Type B pancreatic cell (in vitro differentiated cells): ENCODE data around the gene ARID4B. TPM values are rescaled to one million over a fixed set of nuclear protein-coding genes. Genes with fewer than 3 reads are reported as not detected.
A peak's percentile ranks its signal among the peaks of the same experiment; 100 is the strongest.

Experiments
- DNase-seq: peaks from one replicate; pipeline ENCODE4 v3.0.0; 2021; ENCODE audit warnings: mixed read lengths; ENCODE audit not compliant: unreplicated experiment; ENCODE audit errors: extremely low spot score
- H3K27ac Mint-ChIP-seq: 2 replicates; pipeline ENCODE4 v1.8.0; 2021; ENCODE audit warnings: mild to moderate bottlenecking, mixed read lengths
- H3K27me3 Mint-ChIP-seq: 2 replicates; pipeline ENCODE4 v1.8.0; 2021; ENCODE audit warnings: mixed read lengths
- H3K36me3 Mint-ChIP-seq: 2 replicates; pipeline ENCODE4 v1.8.0; 2021; ENCODE audit warnings: mixed read lengths
- H3K4me1 Mint-ChIP-seq: one replicate; pipeline ENCODE4 v1.8.0; 2021; ENCODE audit warnings: mixed read lengths; ENCODE audit not compliant: unreplicated experiment
- H3K4me3 Mint-ChIP-seq: 2 replicates; pipeline ENCODE4 v1.8.0; 2021; ENCODE audit warnings: mild to moderate bottlenecking, mixed read lengths
- H3K9me3 Mint-ChIP-seq: 2 replicates; pipeline ENCODE4 v1.8.0; 2021; ENCODE audit warnings: mixed read lengths
- CTCF ChIP-seq: fragments of 200-600 bp; sonication (generic); conservative IDR thresholded peaks from 2 replicates; pipeline ENCODE4 v1.5.0; 2021; ENCODE audit warnings: antibody characterized with exemption, mild to moderate bottlenecking
- total RNA-seq: library from RNA; stranded (reverse); gene quantifications from 2 replicates; pipeline ENCODE4 v1.2.1, GENCODE V29; 2021; ENCODE audit warnings: low replicate concordance

Gene ARID4B
- total RNA-seq, 1 donor from 2014 or later = 42.4 TPM

GRCh38 chr1:235331401-235331800 lies 3.4 kb upstream of the ARID4B start:
- DNase-seq = no peak
- TF ChIP-seq CTCF = no peak
- Mint-ChIP-seq H3K36me3 (peaks cover 5% of the 10 kb centered on the region), H3K27me3 (no peaks in the 10 kb centered on the region), H3K9me3 (no peaks in the 10 kb centered on the region), H3K4me1 (peaks cover 23% of the 10 kb centered on the region), H3K27ac (no peak overlapping the region), H3K4me3 (no peak overlapping the region)

GRCh38 chr1:235330918-235331285 lies 2.9 kb upstream of the ARID4B start:
- Mint-ChIP-seq H3K4me1 (peaks cover 28% of the 10 kb centered on the region), H3K4me3 (no peak overlapping the region), H3K27ac (no peak overlapping the region), H3K27me3 (no peaks in the 10 kb centered on the region), H3K9me3 (no peaks in the 10 kb centered on the region), H3K36me3 (peaks cover 5% of the 10 kb centered on the region)
- no peak for TF ChIP-seq CTCF
- no peak for DNase-seq

DNA sequence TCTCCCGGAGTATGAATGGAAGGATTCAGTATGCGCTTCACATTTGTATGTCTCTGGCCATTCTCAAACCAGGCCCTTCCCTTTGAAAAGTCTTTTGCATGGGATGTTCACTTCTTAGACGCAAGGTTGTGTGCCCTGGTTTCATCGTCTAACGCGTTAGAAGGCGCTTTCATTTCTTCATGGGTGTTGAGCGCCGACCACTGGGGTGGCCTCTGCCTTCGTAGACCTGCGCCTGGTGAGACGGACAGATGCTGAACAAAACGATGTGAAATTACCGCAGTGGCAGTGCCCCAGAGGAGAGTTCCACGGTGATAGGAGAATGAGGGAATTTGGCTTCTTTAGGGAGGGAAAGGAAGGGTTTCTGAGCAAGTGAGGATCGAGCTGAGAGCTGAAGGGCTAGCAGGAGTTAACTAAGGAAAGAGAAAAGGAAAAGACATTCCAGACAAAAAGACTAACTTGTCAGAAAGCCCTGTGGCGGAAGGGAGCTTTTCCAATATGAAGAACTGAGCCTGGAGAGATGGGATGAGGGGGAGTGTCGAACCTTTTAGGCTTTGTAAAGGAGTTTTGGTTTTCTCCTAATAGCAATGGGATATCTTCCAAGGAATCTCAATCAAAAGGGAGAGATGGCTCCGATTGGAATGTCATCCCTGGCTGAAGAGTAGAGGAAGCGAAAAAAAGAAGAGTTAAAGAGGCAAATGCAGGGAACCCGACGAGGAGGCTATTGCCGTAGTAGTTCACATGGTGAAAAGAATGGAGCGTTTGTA lies 1.3 kb upstream of the ARID4B start:
- peaks cover 32% of the 10 kb centered on the region for H3K4me1 Mint-ChIP-seq
- no peak overlapping the region for H3K27ac Mint-ChIP-seq
- H3K4me3 Mint-ChIP-seq = no peak overlapping the region
- no peaks in the 10 kb centered on the region for H3K9me3 Mint-ChIP-seq
- TF ChIP-seq CTCF = peak; percentile 41
- no peak for DNase-seq
- H3K27me3 Mint-ChIP-seq = no peaks in the 10 kb centered on the region
- H3K36me3 Mint-ChIP-seq = peaks cover 5% of the 10 kb centered on the region

- no peaks in the 10 kb centered on the region for H3K27me3 Mint-ChIP-seq
- no peak within 1 kb of the TSS for H3K27ac Mint-ChIP-seq
- H3K4me3 Mint-ChIP-seq = no peak within 1 kb of the TSS
- no peaks in the 10 kb centered on the region for H3K9me3 Mint-ChIP-seq
- peaks cover 5% of the 10 kb centered on the region for H3K36me3 Mint-ChIP-seq
- TF ChIP-seq CTCF = peak; percentile 55
- peak; percentile 98 for DNase-seq
- peaks cover 32% of the 10 kb centered on the region for H3K4me1 Mint-ChIP-seq
Measured at GRCh38 chr1:235328271-235329138, 526 bp upstream of the ARID4B start, which contains the start of gene GGPS1. Gene GGPS1 (plus strand): TSS chr1:235328570. CDS start chr1:235335265, 6,695 bp downstream.

- no peaks in the 10 kb centered on the region for H3K27me3 Mint-ChIP-seq
- peaks cover 27% of the 10 kb centered on the region for H3K4me1 Mint-ChIP-seq
- H3K27ac Mint-ChIP-seq = peak overlapping the region; percentile 94
- H3K9me3 Mint-ChIP-seq = no peaks in the 10 kb centered on the region
- H3K4me3 Mint-ChIP-seq = peak overlapping the region; percentile 96
- peak; percentile 73 for DNase-seq
- no peak for TF ChIP-seq CTCF
- peaks cover 12% of the 10 kb centered on the region for H3K36me3 Mint-ChIP-seq
Measured at GRCh38 chr1:235326719-235327558, 1.0 kb downstream of the ARID4B start.
